Gastroesophageal sphincter (tissue), 4 donors: ENCODE measurements around the gene RBM6. TPM values are rescaled to one million over a fixed set of nuclear protein-coding genes. Genes with fewer than 3 reads are reported as not detected.

ENCODE experiments used
- ATAC-seq: fragments of 150-250 bp; one replicate; pipeline ENCODE4 v1.9.1; 2016; ENCODE audit warnings: mild to moderate bottlenecking, moderate library complexity
- H3K27ac ChIP-seq, 4 donors: fragments of 200-600 bp; sonication (generic) in 3 of 4; 1 replicate in 3 of 4; 2 replicates in 1 of 4; pipeline ENCODE4 v1.5.1; 2016 to 2019
- H3K27me3 ChIP-seq: fragments of 200-600 bp; sonication (generic); one replicate; pipeline ENCODE4 v1.5.1; 2019
- H3K36me3 ChIP-seq, 2 donors: fragments of 200-600 bp; sonication (generic); one replicate each; pipeline ENCODE4 v1.5.1; 2019; ENCODE audit warnings: control low read depth in 1 of 2
- H3K4me1 ChIP-seq, 3 donors: fragments of 200-600 bp; sonication (generic); 1 replicate in 2 of 3; 2 replicates in 1 of 3; pipeline ENCODE4 v1.5.1; 2016 to 2019; ENCODE audit warnings: control low read depth in 2 of 3
- H3K4me3 ChIP-seq, 2 donors: fragments of 200-600 bp; sonication (generic); one replicate each; pipeline ENCODE4 v1.5.1; 2019; ENCODE audit warnings: mild to moderate bottlenecking in 1 of 2, moderate library complexity in 1 of 2
- H3K9me3 ChIP-seq, 3 donors: fragments of 200-600 bp; sonication (generic); one replicate each; pipeline ENCODE4 v1.5.1; 2017 to 2019; ENCODE audit warnings: control low read depth in 2 of 3
- CTCF ChIP-seq, 4 experiments: fragments of 200-600 bp in 2 of 4; fragments of 450-650 bp in 2 of 4; sonication (generic) in 1 of 4; IDR thresholded peaks; one replicate each; pipeline ENCODE4 v1.5.1; 2017 to 2019; ENCODE audit warnings: antibody characterized with exemption in 4 of 4, mild to moderate bottlenecking in 2 of 4, moderate library complexity in 2 of 4
- EP300 ChIP-seq: sonication (generic); formaldehyde crosslinking; IDR thresholded peaks from one replicate; pipeline ENCODE4 v1.6.1; 2017; ENCODE audit warnings: antibody characterized with exemption, mild to moderate bottlenecking
- POLR2A ChIP-seq, 2 donors: fragments of 450-650 bp; IDR thresholded peaks; one replicate each; pipeline ENCODE4 v1.6.1; 2017; ENCODE audit warnings: antibody characterized with exemption in 2 of 2, mild to moderate bottlenecking in 2 of 2, moderate library complexity in 1 of 2
- POLR2AphosphoS5 ChIP-seq: sonication (generic); formaldehyde crosslinking; IDR thresholded peaks from one replicate; pipeline ENCODE4 v1.6.1; 2017; ENCODE audit warnings: antibody characterized with exemption
- WGBS, 2 donors: methylation state at CpG; one replicate each; pipeline ENCODE4 v1.1.5; 2018; ENCODE audit warnings: low coverage in 1 of 2; 5-methylcytosine and 5-hydroxymethylcytosine counted together
- total RNA-seq, 4 donors: library from RNA; depleted of rRNA; stranded (reverse); fragments of >200 nt; gene quantifications; one replicate each; pipeline ENCODE4 v1.1.0, GENCODE V29; 2016

Gene RBM6, protein sequence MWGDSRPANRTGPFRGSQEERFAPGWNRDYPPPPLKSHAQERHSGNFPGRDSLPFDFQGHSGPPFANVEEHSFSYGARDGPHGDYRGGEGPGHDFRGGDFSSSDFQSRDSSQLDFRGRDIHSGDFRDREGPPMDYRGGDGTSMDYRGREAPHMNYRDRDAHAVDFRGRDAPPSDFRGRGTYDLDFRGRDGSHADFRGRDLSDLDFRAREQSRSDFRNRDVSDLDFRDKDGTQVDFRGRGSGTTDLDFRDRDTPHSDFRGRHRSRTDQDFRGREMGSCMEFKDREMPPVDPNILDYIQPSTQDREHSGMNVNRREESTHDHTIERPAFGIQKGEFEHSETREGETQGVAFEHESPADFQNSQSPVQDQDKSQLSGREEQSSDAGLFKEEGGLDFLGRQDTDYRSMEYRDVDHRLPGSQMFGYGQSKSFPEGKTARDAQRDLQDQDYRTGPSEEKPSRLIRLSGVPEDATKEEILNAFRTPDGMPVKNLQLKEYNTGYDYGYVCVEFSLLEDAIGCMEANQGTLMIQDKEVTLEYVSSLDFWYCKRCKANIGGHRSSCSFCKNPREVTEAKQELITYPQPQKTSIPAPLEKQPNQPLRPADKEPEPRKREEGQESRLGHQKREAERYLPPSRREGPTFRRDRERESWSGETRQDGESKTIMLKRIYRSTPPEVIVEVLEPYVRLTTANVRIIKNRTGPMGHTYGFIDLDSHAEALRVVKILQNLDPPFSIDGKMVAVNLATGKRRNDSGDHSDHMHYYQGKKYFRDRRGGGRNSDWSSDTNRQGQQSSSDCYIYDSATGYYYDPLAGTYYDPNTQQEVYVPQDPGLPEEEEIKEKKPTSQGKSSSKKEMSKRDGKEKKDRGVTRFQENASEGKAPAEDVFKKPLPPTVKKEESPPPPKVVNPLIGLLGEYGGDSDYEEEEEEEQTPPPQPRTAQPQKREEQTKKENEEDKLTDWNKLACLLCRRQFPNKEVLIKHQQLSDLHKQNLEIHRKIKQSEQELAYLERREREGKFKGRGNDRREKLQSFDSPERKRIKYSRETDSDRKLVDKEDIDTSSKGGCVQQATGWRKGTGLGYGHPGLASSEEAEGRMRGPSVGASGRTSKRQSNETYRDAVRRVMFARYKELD
- total RNA-seq = 100 to 1,000 TPM in 2 of 4 donors, 10 to 100 TPM in 2; 39.0 to 135 (median 84.2) TPM

GRCh38 chr3:49939858-49940666 lies at the start of gene RBM6:
TSS of gene RBM6 (plus strand) at chr3:49940150. CDS start at chr3:49962642, 22,492 bp downstream.
- H3K27me3 ChIP-seq = no peaks in the 10 kb centered on the region
- no peaks in the 10 kb centered on the region for H3K9me3 ChIP-seq
- peak within 1 kb of the TSS; percentile 48 to 98 (median 96) for H3K27ac ChIP-seq
- no peak for TF ChIP-seq EP300
- peak; percentile 87 to 90 for TF ChIP-seq POLR2A (IDR thresholded peaks at IDR 0.05)
- peak in 3 of 4 experiments; percentile 4 to 37 (median 17) for TF ChIP-seq CTCF (IDR thresholded peaks at IDR 0.05)
- peak; percentile 88 for TF ChIP-seq POLR2AphosphoS5
- peak within 1 kb of the TSS; percentile 38 to 80 for H3K4me3 ChIP-seq
- peak; percentile 99 for ATAC-seq
- 0% methylated on average over 2 to 7 of the region's 74 CpGs for WGBS, 2 donors
- peaks cover 0 to 36% (median 13%) of the 10 kb centered on the region in 3 donors for H3K4me1 ChIP-seq
- no peaks in the 10 kb centered on the region for H3K36me3 ChIP-seq

- no peak overlapping the region for H3K27ac ChIP-seq
- no peak overlapping the region for H3K4me3 ChIP-seq
- WGBS, 2 donors = 87% methylated on average over 3 of the region's 9 CpGs; no CpG with 5 or more reads in 1 of the 2 donors
- TF ChIP-seq EP300 (no peak), CTCF (IDR thresholded peaks at IDR 0.05) (no peak), POLR2AphosphoS5 (no peak), POLR2A (IDR thresholded peaks at IDR 0.05) (no peak)
- H3K36me3 ChIP-seq = peaks cover 0 to 35% of the 10 kb centered on the region in 2 donors
- H3K9me3 ChIP-seq = no peaks in the 10 kb centered on the region
- H3K27me3 ChIP-seq = no peaks in the 10 kb centered on the region
- H3K4me1 ChIP-seq = peaks cover 0 to 10% (median 0%) of the 10 kb centered on the region in 3 donors
- no peak for ATAC-seq
Measured at GRCh38 chr3:49895791-49896190, 44.2 kb upstream of the RBM6 start.

GRCh38 chr3:49896345-49896744 lies 43.6 kb upstream of the RBM6 start:
- Histone ChIP-seq H3K27ac (no peak overlapping the region), H3K36me3 (peaks cover 0 to 35% of the 10 kb centered on the region in 2 donors), H3K4me3 (no peak overlapping the region), H3K9me3 (no peaks in the 10 kb centered on the region), H3K4me1 (peaks cover 0 to 16% (median 0%) of the 10 kb centered on the region in 3 donors), H3K27me3 (no peaks in the 10 kb centered on the region)
- WGBS, 2 donors = no CpG with 5 or more reads among the region's 5 CpGs
- TF ChIP-seq POLR2AphosphoS5 (no peak), EP300 (no peak), CTCF (IDR thresholded peaks at IDR 0.05) (no peak), POLR2A (IDR thresholded peaks at IDR 0.05) (no peak)
- ATAC-seq = no peak

DNA sequence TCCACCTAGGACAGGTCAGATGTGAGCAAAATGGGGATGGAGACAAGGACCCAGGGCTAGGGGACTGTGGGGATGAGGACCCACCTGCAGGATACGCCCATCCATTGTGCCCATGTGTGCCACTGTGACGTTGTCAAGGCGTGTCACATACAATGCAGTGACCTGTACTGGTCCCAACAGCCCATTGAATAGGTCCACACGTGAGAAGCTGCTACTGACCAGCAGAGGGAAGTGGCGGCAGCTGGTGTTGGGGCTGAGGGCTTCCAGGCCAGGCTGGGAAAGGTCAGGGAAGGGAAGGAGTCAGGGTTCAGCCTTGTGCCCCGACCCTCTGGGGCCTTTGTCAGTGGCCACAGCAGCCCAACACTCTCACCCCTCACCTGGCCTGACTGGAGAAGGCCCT lies 41.0 kb upstream of the RBM6 start:
- TF ChIP-seq CTCF (IDR thresholded peaks at IDR 0.05) (no peak), POLR2A (IDR thresholded peaks at IDR 0.05) (no peak), EP300 (no peak), POLR2AphosphoS5 (no peak)
- 60% methylated on average over 1 of the region's 6 CpGs; no CpG with 5 or more reads in 1 of the 2 donors for WGBS, 2 donors
- Histone ChIP-seq H3K4me3 (no peak overlapping the region), H3K36me3 (peaks cover 0 to 35% of the 10 kb centered on the region in 2 donors), H3K27me3 (no peaks in the 10 kb centered on the region), H3K27ac (no peak overlapping the region), H3K9me3 (no peaks in the 10 kb centered on the region), H3K4me1 (peaks cover 0 to 42% (median 4%) of the 10 kb centered on the region in 3 donors)
- no peak for ATAC-seq
